ENCODE data around the gene UNC50.

The UNC50 gene

GRCh38 chr2:98608116-98608961 lies at the start of gene UNC50, which contains the start of gene COA5:
UNC50 (plus strand) TSS chr2:98608589; CDS start chr2:98609760, 1,171 bp downstream.
COA5 (minus strand) TSS chr2:98608512; CDS start chr2:98608405, 107 bp downstream.
- peak; percentile 87 to 88 for DNase-seq (ENCODE audit: extremely low read depth in 1 of 2, low read depth in 1 of 2)

GRCh38 chr2:98558852-98559530 lies 49.4 kb upstream of the UNC50 start:
- no peak for DNase-seq (ENCODE audit: extremely low read depth in 1 of 2, low read depth in 1 of 2)

- DNase-seq (ENCODE audit: extremely low read depth in 1 of 2, low read depth in 1 of 2), result no peak
Observed at GRCh38 chr2:98559581-98559980, 48.8 kb upstream of the UNC50 start.

- no peak for DNase-seq (ENCODE audit: extremely low read depth in 1 of 2, low read depth in 1 of 2)
Observed at GRCh38 chr2:98560256-98560771, 48.1 kb upstream of the UNC50 start.

GRCh38 chr2:98561018-98561417 lies 47.4 kb upstream of the UNC50 start:
- DNase-seq (ENCODE audit: extremely low read depth in 1 of 2, low read depth in 1 of 2), result no peak

GRCh38 chr2:98561902-98562695 lies 46.3 kb upstream of the UNC50 start:
- no peak for DNase-seq (ENCODE audit: extremely low read depth in 1 of 2, low read depth in 1 of 2)

- DNase-seq (ENCODE audit: extremely low read depth in 1 of 2, low read depth in 1 of 2), result no peak
Observed at GRCh38 chr2:98563394-98563793, 45.0 kb upstream of the UNC50 start.

- no peak for DNase-seq (ENCODE audit: extremely low read depth in 1 of 2, low read depth in 1 of 2)
Observed at GRCh38 chr2:98564541-98565132, 43.8 kb upstream of the UNC50 start.

- no peak for DNase-seq (ENCODE audit: extremely low read depth in 1 of 2, low read depth in 1 of 2)
Observed at GRCh38 chr2:98565286-98565860, 43.0 kb upstream of the UNC50 start.

GRCh38 chr2:98565941-98566340 lies 42.4 kb upstream of the UNC50 start:
- no peak for DNase-seq (ENCODE audit: extremely low read depth in 1 of 2, low read depth in 1 of 2)

- no peak for DNase-seq (ENCODE audit: extremely low read depth in 1 of 2, low read depth in 1 of 2)
Observed at GRCh38 chr2:98568161-98568956, 40.0 kb upstream of the UNC50 start.

GRCh38 chr2:98569197-98569793 lies 39.1 kb upstream of the UNC50 start:
- DNase-seq (ENCODE audit: extremely low read depth in 1 of 2, low read depth in 1 of 2), result peak; percentile 19 to 49

GRCh38 chr2:98569915-98570314 lies 38.5 kb upstream of the UNC50 start:
- DNase-seq (ENCODE audit: extremely low read depth in 1 of 2, low read depth in 1 of 2), result no peak

GRCh38 chr2:98570356-98570755 lies 38.0 kb upstream of the UNC50 start:
- no peak for DNase-seq (ENCODE audit: extremely low read depth in 1 of 2, low read depth in 1 of 2)

GRCh38 chr2:98571121-98571701 lies 37.2 kb upstream of the UNC50 start:
- no peak for DNase-seq (ENCODE audit: extremely low read depth in 1 of 2, low read depth in 1 of 2)

GRCh38 chr2:98571796-98572195 lies 36.6 kb upstream of the UNC50 start:
- no peak for DNase-seq (ENCODE audit: extremely low read depth in 1 of 2, low read depth in 1 of 2)

GRCh38 chr2:98572211-98572610 lies 36.2 kb upstream of the UNC50 start:
- no peak for DNase-seq (ENCODE audit: extremely low read depth in 1 of 2, low read depth in 1 of 2)

GRCh38 chr2:98572676-98573075 lies 35.7 kb upstream of the UNC50 start:
- no peak for DNase-seq (ENCODE audit: extremely low read depth in 1 of 2, low read depth in 1 of 2)

GRCh38 chr2:98573426-98573825 lies 35.0 kb upstream of the UNC50 start:
- no peak for DNase-seq (ENCODE audit: extremely low read depth in 1 of 2, low read depth in 1 of 2)

Data from stimulated activated CD8-positive, alpha-beta memory T cell treated with anti-CD3 and anti-CD28 coated beads, Interleukin-7, amount 100 ng/mL, for 48 hours (primary cell).